Measurements from ENCODE around the gene IGLL5. TPM values are rescaled to one million over a fixed set of nuclear protein-coding genes. Genes with fewer than 3 reads are reported as not detected.
"Not testable (repeated sequence)": the region's sequence is repeated elsewhere in the genome, so short reads cannot be mapped to it uniquely, and the experiment has no call there.

Gene IGLL5
- total and polyA plus RNA-seq, 3 donors from 2014 or later = 0.94 to 9.8 (median 1.4) TPM

GRCh38 chr22:22896601-22897000 lies 9.0 kb downstream of the IGLL5 start:
- Histone ChIP-seq H3K4me1 (no peaks in the 10 kb centered on the region), H3K27ac (no peak overlapping the region), H3K9me3 (no peaks in the 10 kb centered on the region), H3K36me3 (ENCODE audit: low read depth, missing control alignments) (no peaks in the 10 kb centered on the region), H3K4me3 (no peak overlapping the region), H3K27me3 (no peaks in the 10 kb centered on the region)
- DNase-seq = no peak
- WGBS, 2 donors = 83 to 93% methylated on average over 3 of the region's 3 CpGs
- TF ChIP-seq CTCF (IDR thresholded peaks at IDR 0.05) = no peak
- TF ChIP-seq POLR2A (IDR thresholded peaks at IDR 0.05) = no peak
- intact Hi-C loops (cut with DNase I; ENCODE audit: low total_unique reads) = no loop called here

- WGBS, 2 donors = 93 to 95% methylated on average over 3 of the region's 3 CpGs
- H3K27ac ChIP-seq = no peak overlapping the region
- DNase-seq = no peak
- no peaks in the 10 kb centered on the region for H3K9me3 ChIP-seq
- no peak overlapping the region for H3K4me3 ChIP-seq
- no peaks in the 10 kb centered on the region for H3K27me3 ChIP-seq
- no peak for TF ChIP-seq CTCF (IDR thresholded peaks at IDR 0.05)
- no peak for TF ChIP-seq POLR2A (IDR thresholded peaks at IDR 0.05)
- intact Hi-C loops (cut with DNase I; ENCODE audit: low total_unique reads) = no loop called here
- no peaks in the 10 kb centered on the region for H3K4me1 ChIP-seq
- no peaks in the 10 kb centered on the region for H3K36me3 ChIP-seq (ENCODE audit: low read depth, missing control alignments)
Measured at GRCh38 chr22:22897091-22897490, 9.5 kb downstream of the IGLL5 start.

- 77 to 83% methylated on average over 5 of the region's 5 CpGs for WGBS, 2 donors
- Histone ChIP-seq H3K4me1 (peaks cover 3% of the 10 kb centered on the region), H3K27me3 (no peaks in the 10 kb centered on the region), H3K36me3 (ENCODE audit: low read depth, missing control alignments) (no peaks in the 10 kb centered on the region), H3K4me3 (no peak overlapping the region), H3K27ac (no peak overlapping the region), H3K9me3 (no peaks in the 10 kb centered on the region)
- intact Hi-C loops (cut with DNase I; ENCODE audit: low total_unique reads) = no loop called here
- TF ChIP-seq POLR2A (IDR thresholded peaks at IDR 0.05) (no peak), CTCF (IDR thresholded peaks at IDR 0.05) (no peak)
- no peak for DNase-seq
Measured at GRCh38 chr22:22897947-22898346, 10.3 kb downstream of the IGLL5 start.

GRCh38 chr22:22898411-22898950 lies 10.9 kb downstream of the IGLL5 start:
- 53 to 100% methylated on average over 1 of the region's 1 CpG for WGBS, 2 donors

GRCh38 chr22:22899342-22900080 lies 11.9 kb downstream of the IGLL5 start:
- H3K4me3 ChIP-seq; H3K9me3 ChIP-seq; H3K36me3 ChIP-seq (ENCODE audit: low read depth, missing control alignments); intact Hi-C loops (cut with DNase I; ENCODE audit: low total_unique reads); H3K27ac ChIP-seq; H3K27me3 ChIP-seq; H3K4me1 ChIP-seq; DNase-seq: not testable (repeated sequence)
- WGBS, 2 donors = 95 to 97% methylated on average over 8 to 9 of the region's 9 CpGs

More at GRCh38 chr22:22898411-22898950, 10.9 kb downstream of the IGLL5 start:
- H3K4me3 ChIP-seq; intact Hi-C loops (cut with DNase I; ENCODE audit: low total_unique reads); H3K4me1 ChIP-seq; H3K9me3 ChIP-seq; H3K27me3 ChIP-seq; H3K27ac ChIP-seq; H3K36me3 ChIP-seq (ENCODE audit: low read depth, missing control alignments); DNase-seq: not testable (repeated sequence)

- H3K27ac ChIP-seq; H3K4me3 ChIP-seq; DNase-seq; H3K36me3 ChIP-seq (ENCODE audit: low read depth, missing control alignments); H3K9me3 ChIP-seq; intact Hi-C loops (cut with DNase I; ENCODE audit: low total_unique reads); H3K27me3 ChIP-seq; H3K4me1 ChIP-seq: not testable (repeated sequence)
- WGBS, 2 donors = 93 to 98% methylated on average over 5 to 9 of the region's 16 CpGs
Measured at GRCh38 chr22:22900527-22901205, 13.1 kb downstream of the IGLL5 start.

Measured in testis (tissue), 3 donors.